Activated CD4-positive, alpha-beta T cell treated with anti-CD3 and anti-CD28 coated beads for 48 hours (primary cell): Measurements from ENCODE around the gene AANAT.

Source experiments
- DNase-seq: peaks from one replicate; pipeline ENCODE4 v3.0.0-alpha.2; 2020

Gene AANAT

GRCh38 chr17:76491271-76492122 lies 24.1 kb downstream of the AANAT start:
- DNase-seq = no peak

- peak; percentile 29 for DNase-seq
These were observed 25.0 kb downstream of the AANAT start for GRCh38 chr17:76492123-76492988.

- peak; percentile 64 for DNase-seq
These were observed 25.6 kb downstream of the AANAT start for GRCh38 chr17:76492989-76493501.

GRCh38 chr17:76493505-76494167 lies 26.2 kb downstream of the AANAT start:
- peak; percentile 20 for DNase-seq

GRCh38 chr17:76495663-76496400 lies 28.4 kb downstream of the AANAT start:
- no peak for DNase-seq

- DNase-seq = no peak
These were observed 29.1 kb downstream of the AANAT start for GRCh38 chr17:76496464-76496863.

- DNase-seq = no peak
These were observed 30.2 kb downstream of the AANAT start for GRCh38 chr17:76497699-76497978.

GRCh38 chr17:76497979-76498875 lies 30.8 kb downstream of the AANAT start:
- no peak for DNase-seq

GRCh38 chr17:76498876-76499251 lies 31.5 kb downstream of the AANAT start:
- DNase-seq = no peak

GRCh38 chr17:76499267-76499667 lies 31.9 kb downstream of the AANAT start:
- no peak for DNase-seq

- no peak for DNase-seq
These were observed 32.8 kb downstream of the AANAT start for GRCh38 chr17:76500074-76500746.

- DNase-seq = no peak
These were observed 33.3 kb downstream of the AANAT start for GRCh38 chr17:76500747-76501017.

- peak; percentile 96 for DNase-seq
These were observed 33.8 kb downstream of the AANAT start, which contains the start of gene RHBDF2 for GRCh38 chr17:76501018-76501826. TSS of gene RHBDF2 (minus strand) at chr17:76501423. CDS start at chr17:76481524, 19,899 bp downstream.

- no peak for DNase-seq
These were observed 34.5 kb downstream of the AANAT start for GRCh38 chr17:76501827-76502307.

- no peak for DNase-seq
These were observed 35.2 kb downstream of the AANAT start for GRCh38 chr17:76502341-76503211.

GRCh38 chr17:76504117-76504516 lies 36.7 kb downstream of the AANAT start:
- DNase-seq = no peak

GRCh38 chr17:76506408-76507345 lies 39.3 kb downstream of the AANAT start:
- DNase-seq = peak; percentile 92
